Cerebellar nuclear complex (tissue), 1 donor: ENCODE measurements around the gene COG5.
"Not testable (repeated sequence)": the region's sequence is repeated elsewhere in the genome, so short reads cannot be mapped to it uniquely, and the experiment has no call there.

Experiments
- DNase-seq, 2 experiments: peaks; one replicate each; lab custom pipeline; 2025; lab: John Stamatoyannopoulos, UW

The COG5 gene

GRCh38 chr7:107158028-107158427, 405.7 kb downstream of the COG5 start:
- DNase-seq, result no peak

GRCh38 chr7:107157091-107157490, 406.6 kb downstream of the COG5 start:
- no peak for DNase-seq

DNA sequence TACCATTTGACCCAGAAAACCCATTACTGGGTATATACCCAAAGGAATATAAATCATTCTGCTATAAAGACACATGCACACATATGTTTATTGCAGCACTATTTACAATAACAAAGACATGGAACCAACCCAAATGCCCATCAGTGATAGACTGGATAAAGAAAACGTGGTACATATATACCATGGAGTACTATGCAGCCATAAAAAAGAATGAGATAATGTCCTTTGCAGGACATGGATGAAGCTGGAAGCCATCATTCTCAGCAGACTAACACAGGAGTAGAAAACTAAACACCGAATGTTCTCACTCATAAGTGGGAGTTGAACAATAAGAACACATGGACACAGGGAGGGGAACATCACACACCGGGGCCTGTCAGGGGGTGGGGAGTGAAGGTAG, 408.0 kb downstream of the COG5 start:
- not testable (repeated sequence) for DNase-seq

DNA sequence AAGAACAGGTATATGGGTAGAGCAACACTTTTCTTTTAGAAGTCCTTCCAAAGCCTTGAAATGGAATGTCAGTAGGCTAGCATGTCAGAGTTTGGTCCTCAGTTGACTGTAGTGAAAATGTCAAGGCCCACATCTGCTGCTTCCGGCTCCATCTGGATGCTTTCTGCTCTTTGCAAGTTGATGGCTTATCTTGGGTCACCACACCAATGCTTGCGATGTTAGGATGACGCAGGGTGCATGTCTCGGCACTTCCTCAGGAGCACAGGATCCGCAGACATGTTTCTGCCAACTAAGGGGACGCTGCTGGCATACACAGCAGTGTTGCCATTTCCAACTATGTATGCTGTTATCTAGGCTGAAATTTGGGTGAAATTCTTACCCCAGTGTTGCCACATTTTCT, 408.9 kb downstream of the COG5 start:
- DNase-seq, result no peak

- DNase-seq, result no peak
Measured at GRCh38 chr7:107152011-107152410, 411.7 kb downstream of the COG5 start.
